Natural killer cell (primary cell): Measurements from ENCODE around the gene XAB2. TPM values are rescaled to one million over a fixed set of nuclear protein-coding genes. Genes with fewer than 3 reads are reported as not detected.

Experiments
- ATAC-seq, 3 donors: fragments of 150-1000 bp in 2 of 3; fragments of 200-7000 bp in 1 of 3; cut with Tn5 transposase; 1 replicate in 1 of 3; 2 replicates in 2 of 3; pipeline ENCODE4 v1.10.0; 2021; ENCODE audit warnings: mild to moderate bottlenecking in 2 of 3, moderate library complexity in 2 of 3
- DNase-seq, 2 donors: peaks; one replicate each; pipeline versions ENCODE4 v3.0.0 to v3.0.0-alpha.2; 2013 to 2021; ENCODE audit warnings: mixed read lengths in 1 of 2
- H3K27ac ChIP-seq: one replicate; pipeline ENCODE4 v1.5.1; 2013; ENCODE audit warnings: mild to moderate bottlenecking, low read length
- H3K27me3 ChIP-seq: one replicate; pipeline ENCODE4 v1.6.1; 2013; ENCODE audit warnings: low read length; ENCODE audit not compliant: control insufficient read depth, insufficient read depth
- H3K36me3 ChIP-seq: one replicate; pipeline ENCODE4 v1.6.1; 2013; ENCODE audit warnings: low read length; ENCODE audit not compliant: control insufficient read depth, insufficient read depth
- H3K4me1 ChIP-seq: one replicate; pipeline ENCODE4 v1.6.1; 2013; ENCODE audit warnings: low read length; ENCODE audit not compliant: control insufficient read depth, insufficient read depth
- H3K4me3 ChIP-seq: one replicate; pipeline ENCODE4 v1.5.1; 2013; ENCODE audit warnings: low read length
- H3K9me3 ChIP-seq: one replicate; pipeline ENCODE4 v1.6.1; 2013; ENCODE audit warnings: low read length; ENCODE audit not compliant: control insufficient read depth, insufficient read depth
- H3K27ac Mint-ChIP-seq, 2 donors: one replicate each; pipeline ENCODE4 v1.8.0; 2022; ENCODE audit warnings: mild to moderate bottlenecking in 2 of 2, mixed read lengths in 2 of 2, moderate library complexity in 1 of 2
- H3K27me3 Mint-ChIP-seq, 2 donors: one replicate each; pipeline ENCODE4 v1.8.0; 2022; ENCODE audit warnings: low read depth in 2 of 2, mixed read lengths in 2 of 2
- H3K36me3 Mint-ChIP-seq: one replicate; pipeline ENCODE4 v1.8.0; 2022; ENCODE audit warnings: mixed read lengths
- H3K4me1 Mint-ChIP-seq, 2 donors: one replicate each; pipeline ENCODE4 v1.8.0; 2022; ENCODE audit warnings: mixed read lengths in 2 of 2
- H3K4me3 Mint-ChIP-seq: one replicate; pipeline ENCODE4 v1.8.0; 2022; ENCODE audit warnings: mild to moderate bottlenecking, moderate library complexity, mixed read lengths
- H3K9me3 Mint-ChIP-seq, 2 donors: one replicate each; pipeline ENCODE4 v1.8.0; 2022; ENCODE audit warnings: mixed read lengths in 2 of 2
- CTCF ChIP-seq: fragments of 200-600 bp; IDR thresholded peaks from one replicate; pipeline ENCODE4 v1.8.0; 2022; ENCODE audit warnings: antibody characterized with exemption
- WGBS: methylation state at CpG from one replicate; pipeline ENCODE4 v1.1.7; 2013; ENCODE audit warnings: missing lambda C conversion rate; ENCODE audit not compliant: insufficient coverage; 5-methylcytosine and 5-hydroxymethylcytosine counted together
- intact Hi-C: fragments of 100-400 bp; cut with micrococcal nuclease; formaldehyde crosslinking; loops from one replicate; pipeline ENCODE4 v1.14.2; 2022
- total RNA-seq, 4 donors: library from RNA; stranded (reverse); fragments of 120-200 nt in 1 of 4; gene quantifications; one replicate each; pipeline versions ENCODE4 v1.2.3 to v1.2.4, GENCODE V29; 2013 to 2022

Gene XAB2
- total RNA-seq, 3 donors from 2014 or later (not counting 1 experiment from before 2014, with no cell fraction given) = 60.2 to 70.8 (median 67.7) TPM

DNA sequence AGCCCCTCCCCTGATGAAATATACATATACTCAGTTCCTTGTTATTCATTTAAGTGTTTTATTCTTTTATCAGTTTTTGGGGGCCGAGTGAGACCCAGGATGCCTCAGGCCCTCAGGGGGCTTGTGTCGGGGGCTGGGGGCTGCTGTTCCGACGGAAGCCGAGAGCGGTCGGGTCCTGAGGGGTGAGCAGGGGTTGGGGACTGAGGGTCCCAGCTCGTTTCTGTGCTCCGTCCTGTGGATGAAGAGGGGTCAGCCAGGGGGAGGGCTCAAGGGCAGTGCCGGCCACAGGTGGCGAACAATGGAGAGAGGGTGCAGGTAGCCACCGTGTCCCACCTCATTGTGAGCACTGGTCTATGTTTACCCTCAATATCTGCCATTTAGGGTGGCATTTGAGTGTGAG, 2.2 kb upstream of the XAB2 start:
- 98% methylated on average over 12 of the region's 12 CpGs for WGBS
- Mint-ChIP-seq H3K27me3 (no peaks in the 10 kb centered on the region), H3K36me3 (no peaks in the 10 kb centered on the region), H3K9me3 (no peaks in the 10 kb centered on the region), H3K4me3 (no peak overlapping the region), H3K4me1 (peaks cover 29 to 68% of the 10 kb centered on the region in 2 donors), H3K27ac (no peak overlapping the region)
- Histone ChIP-seq H3K9me3 (no peaks in the 10 kb centered on the region), H3K27ac (no peak overlapping the region), H3K36me3 (peaks cover 7% of the 10 kb centered on the region), H3K27me3 (no peaks in the 10 kb centered on the region), H3K4me3 (no peak overlapping the region), H3K4me1 (peaks cover 39% of the 10 kb centered on the region)
- DNase-seq = no peak
- no peak for ATAC-seq
- TF ChIP-seq CTCF = no peak
- intact Hi-C loops = loop anchor here (10.0 kb wide), 1 partner anchor 53 kb away; the partner anchor contains the start of gene TRAPPC5

DNA sequence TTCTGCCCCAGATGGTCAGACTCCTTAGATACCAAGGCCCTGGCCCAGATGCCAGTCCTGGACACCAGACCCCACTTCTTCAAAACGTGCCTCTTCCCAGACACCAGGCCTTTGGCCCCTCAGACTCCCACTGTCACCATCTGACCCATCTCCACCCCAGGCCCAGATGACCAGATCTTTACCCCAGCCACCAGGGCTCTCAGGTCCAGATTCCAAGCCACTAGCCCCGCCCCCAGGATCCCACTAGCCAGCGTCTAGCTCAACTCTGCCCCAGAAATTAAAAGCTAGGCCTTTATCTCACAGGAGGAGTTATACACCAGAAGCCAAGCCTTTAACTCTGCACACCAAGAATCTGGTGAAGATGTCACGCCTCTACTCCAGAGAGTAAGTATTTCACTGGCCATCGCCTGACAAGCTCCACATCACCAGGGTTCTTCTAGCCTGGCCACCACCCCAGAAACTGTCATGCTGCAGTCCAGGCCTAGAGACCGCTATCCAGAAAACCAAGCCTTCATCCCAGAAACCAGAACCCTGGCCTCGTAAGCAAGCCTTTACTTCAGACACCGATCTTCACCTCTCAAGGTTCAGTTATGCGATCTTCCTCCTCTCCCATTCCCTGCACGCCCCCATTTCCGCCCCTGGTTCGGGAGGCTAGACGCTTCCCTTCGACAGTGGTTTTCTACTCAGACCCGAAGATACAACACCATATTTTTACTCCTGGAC, 595 bp downstream of the XAB2 start:
- Mint-ChIP-seq H3K36me3 (no peaks in the 10 kb centered on the region), H3K4me3 (peak overlapping the region; percentile 100), H3K9me3 (no peaks in the 10 kb centered on the region), H3K4me1 (peaks cover 29 to 58% of the 10 kb centered on the region in 2 donors), H3K27me3 (no peaks in the 10 kb centered on the region), H3K27ac (peak overlapping the region; percentile 99)
- no peaks in the 10 kb centered on the region for H3K27me3 ChIP-seq
- intact Hi-C loops = no loop called here
- peak overlapping the region; percentile 85 for H3K27ac ChIP-seq
- no peaks in the 10 kb centered on the region for H3K9me3 ChIP-seq
- DNase-seq = no peak
- H3K4me1 ChIP-seq = peaks cover 30% of the 10 kb centered on the region
- ATAC-seq = no peak
- peaks cover 24% of the 10 kb centered on the region for H3K36me3 ChIP-seq
- peak overlapping the region; percentile 90 for H3K4me3 ChIP-seq
- WGBS = 7% methylated on average over 15 of the region's 15 CpGs
- TF ChIP-seq CTCF = no peak

GRCh38 chr19:7627166-7627565, 2.2 kb downstream of the XAB2 start:
- H3K9me3 ChIP-seq = no peaks in the 10 kb centered on the region
- no peak overlapping the region for H3K27ac ChIP-seq
- ATAC-seq = no peak
- Mint-ChIP-seq H3K27ac (no peak overlapping the region), H3K4me3 (no peak overlapping the region), H3K36me3 (no peaks in the 10 kb centered on the region), H3K4me1 (peaks cover 29 to 57% of the 10 kb centered on the region in 2 donors), H3K9me3 (no peaks in the 10 kb centered on the region), H3K27me3 (no peaks in the 10 kb centered on the region)
- H3K36me3 ChIP-seq = peaks cover 39% of the 10 kb centered on the region
- WGBS = 92% methylated on average over 24 of the region's 24 CpGs
- intact Hi-C loops = no loop called here
- H3K4me1 ChIP-seq = peaks cover 30% of the 10 kb centered on the region
- no peak for DNase-seq
- no peaks in the 10 kb centered on the region for H3K27me3 ChIP-seq
- TF ChIP-seq CTCF = no peak
- H3K4me3 ChIP-seq = no peak overlapping the region
